GM12891 (cell line): ENCODE data around the gene SIPA1L3.

Experiments used
- POLR2A ChIP-seq: IDR thresholded peaks from 2 replicates; pipeline ENCODE4 v1.6.1; 2011; ENCODE audit warnings: low read depth, low read length, control low read depth
- POLR2AphosphoS5 ChIP-seq: IDR thresholded peaks from 2 replicates; pipeline ENCODE4 v1.6.1; 2011; ENCODE audit warnings: low read depth, low read length, control low read depth
- POU2F2 ChIP-seq: IDR thresholded peaks from 2 replicates; pipeline ENCODE4 v1.6.1; 2011; ENCODE audit warnings: low read depth, mild to moderate bottlenecking, control low read depth, low read length, moderate library complexity
- SPI1 ChIP-seq: IDR thresholded peaks from 2 replicates; pipeline ENCODE4 v1.6.1; 2011; ENCODE audit warnings: low read depth, low read length, control low read depth
- TAF1 ChIP-seq: IDR thresholded peaks from 2 replicates; pipeline ENCODE4 v1.6.1; 2011; ENCODE audit warnings: low read depth, low read length, control low read depth

DNA sequence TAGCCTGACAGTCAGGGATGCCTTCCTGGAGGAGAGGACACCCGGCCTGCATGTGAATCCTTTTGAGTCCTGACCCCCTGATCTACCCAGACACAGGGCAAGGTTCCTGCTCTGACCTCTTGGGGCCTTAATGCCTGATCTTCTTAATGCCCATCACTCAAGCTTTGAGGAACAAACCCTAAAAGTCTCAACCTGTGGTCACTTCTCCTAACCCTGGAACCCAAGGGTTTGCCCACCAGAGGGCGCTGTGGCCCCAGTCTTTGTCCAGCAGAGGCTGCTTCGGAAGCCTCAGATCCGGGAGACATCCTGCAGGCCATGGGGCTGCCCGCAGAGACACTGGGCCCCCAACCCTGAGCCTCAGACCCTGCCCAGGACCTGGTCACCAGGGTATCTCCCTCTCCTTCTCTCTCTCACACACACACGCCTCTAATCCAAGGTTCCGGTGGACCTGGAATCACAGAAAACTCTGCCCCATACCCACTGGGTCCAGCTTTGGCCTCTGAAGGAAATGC is 326.8 kb downstream of the SIPA1L3 start:
- TF ChIP-seq TAF1, result no peak
- TF ChIP-seq SPI1, result no peak
- TF ChIP-seq POLR2AphosphoS5, result no peak
- TF ChIP-seq POLR2A, result no peak
- TF ChIP-seq POU2F2, result no peak
